Parathyroid adenoma (tissue), 2 donors: Measurements from ENCODE around the gene PTPN21.

Source experiments
- H2AFZ ChIP-seq: fragments of 300-600 bp; sonication (generic); one replicate; pipeline ENCODE4 v1.7.0; 2017; ENCODE audit warnings: antibody characterized with exemption, mild to moderate bottlenecking
- H3K27ac ChIP-seq: fragments of 300-600 bp; sonication (generic); one replicate; pipeline ENCODE4 v1.7.0; 2017
- H3K27me3 ChIP-seq: fragments of 300-600 bp; sonication (generic); one replicate; pipeline ENCODE4 v1.7.0; 2017; ENCODE audit warnings: low read length; ENCODE audit not compliant: control insufficient read depth, insufficient read depth
- H3K36me3 ChIP-seq: fragments of 300-600 bp; sonication (generic); one replicate; pipeline ENCODE4 v1.7.0; 2017; ENCODE audit warnings: low read length; ENCODE audit not compliant: control insufficient read depth, insufficient read depth
- H3K4me1 ChIP-seq: fragments of 300-600 bp; sonication (generic); one replicate; pipeline ENCODE4 v1.7.0; 2017; ENCODE audit warnings: control low read depth
- H3K4me2 ChIP-seq: fragments of 300-600 bp; sonication (generic); one replicate; pipeline ENCODE4 v1.7.0; 2017; ENCODE audit warnings: low read length
- H3K4me3 ChIP-seq: fragments of 300-600 bp; sonication (generic); one replicate; pipeline ENCODE4 v1.7.0; 2017; ENCODE audit warnings: low read depth, low read length
- H3K79me2 ChIP-seq: fragments of 300-600 bp; sonication (generic); one replicate; pipeline ENCODE4 v1.7.0; 2017; ENCODE audit warnings: control low read depth
- H3K9ac ChIP-seq: fragments of 300-600 bp; sonication (generic); one replicate; pipeline ENCODE4 v1.7.0; 2017; ENCODE audit warnings: mild to moderate bottlenecking
- H3K9me3 ChIP-seq: fragments of 300-600 bp; sonication (generic); one replicate; pipeline ENCODE4 v1.7.0; 2017; ENCODE audit warnings: low read length; ENCODE audit not compliant: control insufficient read depth
- TF ChIP-seq, protein P1 (sequence below): fragments of 300-600 bp; sonication (generic); IDR thresholded peaks from one replicate; pipeline ENCODE4 v1.7.0; 2017; ENCODE audit warnings: antibody characterized with exemption, mild to moderate bottlenecking
- donor health status: primary hyperparathyroidism.

Gene PTPN21

DNA sequence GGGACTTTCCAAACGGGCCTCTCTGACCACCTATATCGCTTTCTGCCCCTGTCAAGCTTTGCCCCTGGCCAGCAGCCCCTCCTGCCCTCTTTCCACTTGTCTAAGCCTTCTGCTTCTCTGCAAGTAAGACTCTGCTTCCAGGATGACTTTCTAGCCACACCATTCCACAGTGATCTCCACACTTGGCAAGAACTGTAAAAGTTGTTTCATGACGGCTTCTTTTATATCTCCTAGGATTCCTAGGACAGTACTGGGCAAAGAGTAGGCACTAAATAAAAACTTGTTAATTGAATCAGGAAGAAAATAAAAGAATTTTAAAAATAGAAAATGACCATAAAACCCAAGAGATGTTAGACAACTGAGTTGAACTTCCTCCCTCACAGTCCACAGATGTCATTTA lies 1.8 kb upstream of the PTPN21 start:
- H2AFZ ChIP-seq, result peak overlapping the region; percentile 34
- H3K9ac ChIP-seq, result no peak overlapping the region

DNA sequence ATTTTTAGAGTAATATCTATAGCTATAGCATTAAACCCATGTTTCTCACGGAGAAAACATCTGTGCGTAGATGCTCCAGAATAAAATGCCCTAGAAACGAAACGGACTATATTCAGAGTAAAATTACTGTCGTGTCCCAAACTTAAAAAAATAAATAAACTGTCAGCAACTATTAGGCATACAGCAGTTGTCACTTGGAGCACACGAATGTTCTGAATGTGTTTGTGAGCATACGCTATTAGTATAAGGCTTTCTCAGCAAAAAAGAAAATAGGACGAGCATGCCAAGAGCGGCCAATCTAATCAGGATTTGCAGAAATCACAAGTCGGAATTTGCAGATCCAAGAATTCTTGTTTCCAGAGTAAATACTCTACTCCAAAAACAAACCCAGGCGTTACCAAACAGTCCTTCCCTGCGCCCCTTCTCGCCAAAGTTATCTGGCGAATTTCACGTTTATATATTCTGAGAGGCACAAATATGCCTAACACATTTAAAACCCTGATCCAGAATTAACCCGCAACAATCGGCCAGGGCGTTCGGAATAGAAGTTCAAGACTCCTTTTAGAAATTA lies 836 bp downstream of the PTPN21 start:
- Histone ChIP-seq H3K4me2 (peak overlapping the region; percentile 58), H3K9me3 (no peaks in the 10 kb centered on the region), H3K27me3 (no peaks in the 10 kb centered on the region), H2AFZ (peak overlapping the region; percentile 78), H3K36me3 (no peaks in the 10 kb centered on the region), H3K27ac (peak overlapping the region; percentile 72), H3K4me3 (peak overlapping the region; percentile 76), H3K9ac (no peak overlapping the region), H3K4me1 (peaks cover 5% of the 10 kb centered on the region), H3K79me2 (peaks cover 5% of the 10 kb centered on the region)
- TF ChIP-seq, protein P1, sequence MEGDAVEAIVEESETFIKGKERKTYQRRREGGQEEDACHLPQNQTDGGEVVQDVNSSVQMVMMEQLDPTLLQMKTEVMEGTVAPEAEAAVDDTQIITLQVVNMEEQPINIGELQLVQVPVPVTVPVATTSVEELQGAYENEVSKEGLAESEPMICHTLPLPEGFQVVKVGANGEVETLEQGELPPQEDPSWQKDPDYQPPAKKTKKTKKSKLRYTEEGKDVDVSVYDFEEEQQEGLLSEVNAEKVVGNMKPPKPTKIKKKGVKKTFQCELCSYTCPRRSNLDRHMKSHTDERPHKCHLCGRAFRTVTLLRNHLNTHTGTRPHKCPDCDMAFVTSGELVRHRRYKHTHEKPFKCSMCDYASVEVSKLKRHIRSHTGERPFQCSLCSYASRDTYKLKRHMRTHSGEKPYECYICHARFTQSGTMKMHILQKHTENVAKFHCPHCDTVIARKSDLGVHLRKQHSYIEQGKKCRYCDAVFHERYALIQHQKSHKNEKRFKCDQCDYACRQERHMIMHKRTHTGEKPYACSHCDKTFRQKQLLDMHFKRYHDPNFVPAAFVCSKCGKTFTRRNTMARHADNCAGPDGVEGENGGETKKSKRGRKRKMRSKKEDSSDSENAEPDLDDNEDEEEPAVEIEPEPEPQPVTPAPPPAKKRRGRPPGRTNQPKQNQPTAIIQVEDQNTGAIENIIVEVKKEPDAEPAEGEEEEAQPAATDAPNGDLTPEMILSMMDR, result no peak

More for the DNA sequence above, 1.8 kb upstream of the PTPN21 start:
- Histone ChIP-seq H3K27me3 (no peaks in the 10 kb centered on the region), H3K4me1 (peaks cover 5% of the 10 kb centered on the region), H3K9me3 (no peaks in the 10 kb centered on the region), H3K4me3 (no peak overlapping the region), H3K36me3 (no peaks in the 10 kb centered on the region), H3K79me2 (no peaks in the 10 kb centered on the region), H3K4me2 (no peak overlapping the region), H3K27ac (no peak overlapping the region)
- TF ChIP-seq, protein P1, result no peak

DNA sequence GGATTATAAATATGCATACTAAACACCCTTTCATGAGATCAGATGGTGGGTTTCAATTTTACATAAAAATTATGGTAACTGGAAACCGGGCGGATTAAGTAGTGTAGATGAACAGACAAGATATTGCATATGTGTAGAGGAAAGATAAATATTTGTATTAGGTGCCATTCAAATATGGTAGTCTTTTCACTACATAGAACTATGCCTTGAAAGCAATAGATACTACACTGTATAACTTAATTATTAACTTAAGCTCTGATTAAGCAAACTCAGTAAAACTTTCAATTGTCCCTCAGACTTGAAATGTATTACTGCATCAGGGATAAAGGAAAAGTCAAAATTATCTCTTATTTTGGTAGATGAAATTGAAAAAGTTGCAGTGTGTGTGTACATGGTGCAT lies 1.9 kb downstream of the PTPN21 start:
- Histone ChIP-seq H3K27ac (no peak overlapping the region), H3K4me2 (no peak overlapping the region), H3K9me3 (no peaks in the 10 kb centered on the region), H3K4me3 (no peak overlapping the region), H3K9ac (no peak overlapping the region), H2AFZ (no peak overlapping the region), H3K79me2 (peaks cover 5% of the 10 kb centered on the region), H3K27me3 (no peaks in the 10 kb centered on the region), H3K4me1 (peaks cover 5% of the 10 kb centered on the region), H3K36me3 (no peaks in the 10 kb centered on the region)
- TF ChIP-seq, protein P1, result no peak

DNA sequence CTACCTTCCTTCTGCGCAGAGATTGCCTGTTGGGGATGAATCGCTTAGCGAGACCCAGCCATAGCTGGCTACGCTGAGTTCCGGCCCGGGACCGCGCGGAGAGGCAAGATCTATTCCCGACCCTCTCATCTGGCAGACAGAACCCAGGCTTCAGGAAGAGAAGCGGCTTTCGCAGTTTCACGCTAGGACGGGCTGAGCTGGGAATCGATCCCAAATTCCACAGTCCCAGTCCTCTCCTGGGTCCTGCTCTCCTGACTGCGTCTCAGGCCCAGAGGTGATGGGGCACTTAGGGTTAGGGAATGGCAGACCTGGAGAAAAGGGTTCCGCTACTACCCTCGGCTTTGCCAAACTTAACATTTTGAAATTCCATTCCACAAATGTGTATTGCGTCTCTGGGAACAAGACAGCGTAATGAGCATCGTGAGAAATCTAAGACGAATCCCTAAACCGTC lies 2.8 kb downstream of the PTPN21 start:
- Histone ChIP-seq H3K27me3 (no peaks in the 10 kb centered on the region), H3K4me2 (peak overlapping the region; percentile 74), H2AFZ (peak overlapping the region; percentile 87), H3K9ac (peak overlapping the region; percentile 11), H3K4me1 (peaks cover 5% of the 10 kb centered on the region), H3K27ac (peak overlapping the region; percentile 62), H3K9me3 (no peaks in the 10 kb centered on the region), H3K79me2 (peaks cover 5% of the 10 kb centered on the region), H3K36me3 (no peaks in the 10 kb centered on the region), H3K4me3 (peak overlapping the region; percentile 78)
- TF ChIP-seq, protein P1, result no peak
